ENCODE data around the gene KRT78. TPM values are rescaled to one million over a fixed set of nuclear protein-coding genes. Genes with fewer than 3 reads are reported as not detected.

KRT78 gene
- total and polyA plus RNA-seq, 2 donors, result not detected

GRCh38 chr12:52876372-52876771, 27.6 kb upstream of the KRT78 start:
- H3K4me3 ChIP-seq (ENCODE audit: low read depth, low read length), result no peak overlapping the region
- DNase-seq (ENCODE audit: extremely low spot score), result no peak
- no peaks in the 10 kb centered on the region for H3K4me1 ChIP-seq (ENCODE audit: insufficient read depth)
- no peak overlapping the region for H3K27ac ChIP-seq (ENCODE audit: low read depth)
- no peaks in the 10 kb centered on the region for H3K36me3 ChIP-seq (ENCODE audit: insufficient read depth)
- WGBS, result 79% methylated on average over 7 of the region's 7 CpGs

DNA sequence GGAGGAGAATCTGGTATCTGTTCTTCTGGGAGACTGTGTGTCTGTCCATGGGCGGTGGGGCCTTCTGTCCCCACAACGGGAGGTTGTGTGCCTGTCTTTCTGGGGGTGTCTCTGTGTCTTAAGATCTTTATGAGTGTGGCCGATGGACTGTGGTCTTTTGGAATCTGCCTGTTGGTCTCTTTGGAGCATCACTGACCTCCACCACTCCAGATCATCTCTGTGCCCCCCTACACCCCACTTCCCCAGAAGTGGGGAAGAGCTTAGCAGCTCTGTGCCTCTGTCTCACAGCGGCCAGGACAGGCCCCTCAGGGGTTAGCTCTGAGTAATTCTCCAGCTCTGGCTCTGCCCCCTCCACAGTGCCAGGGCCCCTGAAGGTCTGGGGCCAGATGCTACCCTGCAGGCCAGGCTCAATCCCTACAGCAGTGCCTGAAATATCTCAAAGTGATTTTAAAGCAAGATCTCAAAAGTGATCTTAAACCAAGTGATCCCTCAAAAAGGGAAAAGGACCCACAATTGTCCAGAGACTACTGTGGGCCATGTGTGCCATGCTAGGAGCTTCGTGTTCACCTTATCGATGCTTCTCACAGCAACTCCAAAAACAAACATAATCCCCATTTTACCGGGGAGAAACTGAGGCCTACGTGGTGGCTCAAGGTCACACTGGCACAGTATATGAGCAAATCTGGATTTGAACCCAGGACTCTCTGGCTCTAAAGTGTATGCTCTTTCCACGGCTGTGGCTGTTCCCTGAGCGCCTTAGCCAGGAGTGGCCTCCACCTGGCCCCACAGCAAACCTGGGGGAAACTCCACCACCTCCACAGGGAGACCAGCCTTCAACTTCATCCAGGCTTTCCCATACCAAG, 26.0 kb upstream of the KRT78 start:
- peak overlapping the region; percentile 71 for H3K27ac ChIP-seq (ENCODE audit: low read depth)
- no peaks in the 10 kb centered on the region for H3K4me1 ChIP-seq (ENCODE audit: insufficient read depth)
- WGBS, result 74% methylated on average over 10 of the region's 10 CpGs
- no peak overlapping the region for H3K4me3 ChIP-seq (ENCODE audit: low read depth, low read length)
- H3K36me3 ChIP-seq (ENCODE audit: insufficient read depth), result no peaks in the 10 kb centered on the region
- no peak for DNase-seq (ENCODE audit: extremely low spot score)

GRCh38 chr12:52873832-52874572, 25.2 kb upstream of the KRT78 start:
- Histone ChIP-seq H3K36me3 (ENCODE audit: insufficient read depth) (no peaks in the 10 kb centered on the region), H3K27ac (ENCODE audit: low read depth) (peak overlapping the region; percentile 92), H3K4me1 (ENCODE audit: insufficient read depth) (no peaks in the 10 kb centered on the region), H3K4me3 (ENCODE audit: low read depth, low read length) (peak overlapping the region; percentile 19)
- no peak for DNase-seq (ENCODE audit: extremely low spot score)
- 2% methylated on average over 55 of the region's 55 CpGs for WGBS

- Histone ChIP-seq H3K27ac (ENCODE audit: low read depth) (peak overlapping the region; percentile 92), H3K4me1 (ENCODE audit: insufficient read depth) (no peaks in the 10 kb centered on the region), H3K36me3 (ENCODE audit: insufficient read depth) (no peaks in the 10 kb centered on the region), H3K4me3 (ENCODE audit: low read depth, low read length) (no peak overlapping the region)
- DNase-seq (ENCODE audit: extremely low spot score), result no peak
- 70% methylated on average over 4 of the region's 4 CpGs for WGBS
Observed at GRCh38 chr12:52873513-52873831, 24.7 kb upstream of the KRT78 start.

DNA sequence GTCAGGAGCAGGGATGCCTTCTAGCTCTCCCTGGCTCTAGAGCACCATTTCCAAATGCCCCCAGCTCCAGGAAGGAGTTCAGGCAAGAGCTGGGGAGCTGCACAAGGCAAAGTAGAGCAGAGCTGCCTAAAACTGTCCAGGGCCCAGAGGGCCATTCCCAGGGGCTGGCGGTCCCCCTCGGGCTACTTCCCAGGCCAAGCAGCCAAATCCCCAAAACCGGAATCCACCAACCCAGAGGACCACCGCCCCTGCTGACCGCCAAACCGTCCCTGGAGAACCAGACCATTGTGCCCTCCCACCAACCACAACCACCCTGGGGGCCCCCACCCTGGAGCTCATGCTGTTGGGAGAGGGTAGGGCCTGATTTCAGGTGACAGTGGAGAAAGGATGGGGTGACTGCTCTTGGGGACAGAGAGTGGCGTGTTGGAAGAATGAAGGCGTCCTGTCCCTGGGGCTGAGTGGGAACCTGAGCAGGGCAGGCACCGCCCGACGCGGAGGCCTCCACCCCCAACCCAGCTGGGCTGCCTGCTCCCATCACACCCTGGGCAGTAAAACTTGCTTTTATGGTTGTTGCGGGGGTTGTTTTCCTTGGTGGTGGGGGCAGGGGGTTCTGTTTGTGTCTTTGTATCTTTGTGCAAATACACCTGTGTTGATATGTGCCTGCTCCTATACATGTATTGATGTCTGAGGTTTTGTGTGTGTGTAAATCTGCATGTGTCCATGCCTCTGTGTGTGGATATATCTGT, 24.0 kb upstream of the KRT78 start:
- no peak for DNase-seq (ENCODE audit: extremely low spot score)
- Histone ChIP-seq H3K4me3 (ENCODE audit: low read depth, low read length) (no peak overlapping the region), H3K4me1 (ENCODE audit: insufficient read depth) (no peaks in the 10 kb centered on the region), H3K27ac (ENCODE audit: low read depth) (peak overlapping the region; percentile 72), H3K36me3 (ENCODE audit: insufficient read depth) (no peaks in the 10 kb centered on the region)
- WGBS, result 91% methylated on average over 13 of the region's 13 CpGs

DNA sequence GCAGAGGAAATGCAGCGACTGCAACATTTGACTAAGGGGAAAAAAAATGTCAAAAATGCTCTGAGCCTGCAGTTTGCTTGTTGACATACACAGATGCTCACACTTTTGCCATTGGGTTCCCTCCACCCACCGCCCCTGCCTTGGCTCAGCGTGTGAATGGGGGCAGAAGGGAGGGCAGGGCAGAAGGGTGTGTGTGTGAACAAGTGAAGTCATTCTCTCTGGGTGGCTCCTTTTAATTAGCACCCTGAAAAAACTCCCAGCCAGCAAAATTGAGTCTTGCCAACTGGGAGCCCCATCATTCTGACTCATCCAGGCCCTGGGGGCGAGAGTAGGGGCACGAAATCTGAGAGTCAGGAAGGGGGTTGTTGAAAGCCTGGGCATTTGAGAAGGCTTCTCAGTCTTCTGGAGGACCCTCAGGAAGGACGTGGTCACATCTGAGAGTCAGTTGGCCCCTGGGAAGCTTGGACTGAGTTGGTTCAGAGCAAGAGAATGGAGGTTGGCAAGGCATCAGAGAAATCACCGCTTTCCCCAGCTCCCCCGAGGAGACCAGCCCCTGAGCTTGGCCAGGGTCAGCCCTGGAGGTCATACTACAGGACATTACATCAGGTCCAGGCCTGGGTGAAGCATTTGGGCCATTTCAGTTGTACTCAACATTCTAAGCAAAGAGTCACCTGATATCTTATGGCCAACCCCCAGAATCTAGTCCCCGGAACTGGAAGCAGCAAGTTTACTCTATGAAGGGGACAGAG, 22.7 kb upstream of the KRT78 start:
- H3K36me3 ChIP-seq (ENCODE audit: insufficient read depth), result no peaks in the 10 kb centered on the region
- no peak for DNase-seq (ENCODE audit: extremely low spot score)
- WGBS, result 63% methylated on average over 9 of the region's 9 CpGs
- H3K27ac ChIP-seq (ENCODE audit: low read depth), result peak overlapping the region; percentile 90
- no peak overlapping the region for H3K4me3 ChIP-seq (ENCODE audit: low read depth, low read length)
- no peaks in the 10 kb centered on the region for H3K4me1 ChIP-seq (ENCODE audit: insufficient read depth)

DNA sequence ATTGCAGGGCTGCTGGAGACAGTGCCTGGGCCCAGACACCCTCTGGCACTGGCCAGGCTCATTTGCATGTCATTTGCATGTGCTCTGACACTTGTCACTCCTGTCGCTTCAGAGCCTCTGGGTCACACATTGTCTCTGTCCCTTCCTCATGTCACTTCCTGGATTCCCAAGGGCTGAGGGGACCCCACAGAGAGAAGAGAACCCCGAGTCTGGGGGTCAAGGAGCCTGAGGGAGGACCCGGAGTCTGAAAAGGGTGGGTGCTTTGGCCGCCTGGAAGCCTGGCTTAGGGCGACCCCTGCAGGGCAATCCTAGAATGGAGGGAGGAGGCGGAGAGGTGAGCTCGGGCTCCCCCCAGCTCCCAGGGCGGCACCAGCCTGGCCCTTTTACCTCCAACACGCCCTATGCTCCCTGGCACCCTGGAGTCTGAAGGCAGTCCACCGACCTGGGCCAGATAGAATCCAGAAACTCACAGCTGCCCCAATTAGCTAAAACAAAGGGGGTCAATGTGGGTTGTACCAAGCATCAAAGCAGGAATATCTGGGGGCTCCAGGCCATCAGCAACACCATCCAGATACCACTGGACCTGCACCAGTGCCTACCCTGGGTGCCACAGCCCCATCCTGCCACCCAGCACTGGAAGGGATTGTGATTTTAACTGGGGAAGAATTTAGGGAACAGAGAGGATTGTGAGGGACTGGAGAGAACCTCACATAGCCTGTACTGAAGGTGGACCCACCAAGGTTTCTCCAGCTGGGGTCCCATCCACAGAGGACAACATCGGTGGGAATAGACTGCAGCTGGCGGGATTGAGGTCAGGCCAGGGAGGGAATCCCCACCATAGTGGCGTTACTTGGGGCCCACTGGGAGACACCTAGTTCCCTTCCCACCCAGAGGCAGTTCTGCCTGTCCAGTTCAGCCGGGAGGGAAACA, 21.8 kb upstream of the KRT78 start:
- H3K4me1 ChIP-seq (ENCODE audit: insufficient read depth), result no peaks in the 10 kb centered on the region
- no peak overlapping the region for H3K4me3 ChIP-seq (ENCODE audit: low read depth, low read length)
- H3K27ac ChIP-seq (ENCODE audit: low read depth), result peak overlapping the region; percentile 90
- no peaks in the 10 kb centered on the region for H3K36me3 ChIP-seq (ENCODE audit: insufficient read depth)
- 44% methylated on average over 14 of the region's 14 CpGs for WGBS
- DNase-seq (ENCODE audit: extremely low spot score), result no peak

DNA sequence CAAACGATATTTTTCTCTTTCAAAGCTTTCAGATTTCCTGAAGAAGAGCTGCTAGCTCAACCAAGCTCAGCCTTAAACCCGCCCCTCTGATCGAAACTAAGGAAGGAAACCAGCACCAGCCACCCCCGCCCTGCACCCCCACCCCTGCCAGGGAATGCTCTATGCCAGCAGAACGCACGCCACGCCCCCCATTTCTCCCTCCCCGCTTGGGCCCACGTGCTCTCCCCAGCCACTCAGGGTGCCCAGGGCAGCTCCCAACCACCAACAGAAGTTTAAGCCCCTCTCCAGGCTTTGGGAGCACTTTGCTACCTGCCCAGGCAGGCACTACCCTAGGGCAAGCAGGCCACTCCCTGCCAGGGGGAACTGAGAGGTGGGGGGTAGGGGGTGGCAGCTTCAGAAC, 18.8 kb upstream of the KRT78 start:
- H3K4me1 ChIP-seq (ENCODE audit: insufficient read depth), result no peaks in the 10 kb centered on the region
- DNase-seq (ENCODE audit: extremely low spot score), result no peak
- H3K27ac ChIP-seq (ENCODE audit: low read depth), result no peak overlapping the region
- WGBS, result 65% methylated on average over 9 of the region's 9 CpGs
- no peaks in the 10 kb centered on the region for H3K36me3 ChIP-seq (ENCODE audit: insufficient read depth)
- no peak overlapping the region for H3K4me3 ChIP-seq (ENCODE audit: low read depth, low read length)

DNA sequence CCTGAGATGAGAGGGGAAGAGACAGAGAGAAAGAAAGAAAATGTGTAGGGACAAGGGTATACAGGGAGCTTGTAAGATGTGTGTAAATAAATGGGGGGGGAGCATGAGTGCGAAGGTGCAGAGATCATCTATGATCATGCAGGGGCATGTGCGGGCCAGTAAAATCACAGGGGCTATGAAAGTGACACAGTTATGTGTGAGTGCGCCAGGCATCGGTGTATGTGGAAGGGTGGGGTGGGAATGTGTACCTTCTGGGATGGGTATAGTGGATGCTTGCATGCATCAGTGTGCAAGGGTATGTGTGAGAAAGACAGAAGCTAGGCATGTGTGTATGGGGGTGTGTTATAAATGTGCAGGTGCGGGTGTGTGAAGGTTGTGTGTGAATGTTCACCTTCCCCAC, 18.4 kb upstream of the KRT78 start:
- Histone ChIP-seq H3K4me3 (ENCODE audit: low read depth, low read length) (no peak overlapping the region), H3K27ac (ENCODE audit: low read depth) (peak overlapping the region; percentile 38), H3K4me1 (ENCODE audit: insufficient read depth) (no peaks in the 10 kb centered on the region), H3K36me3 (ENCODE audit: insufficient read depth) (no peaks in the 10 kb centered on the region)
- WGBS, result 84% methylated on average over 5 of the region's 5 CpGs
- DNase-seq (ENCODE audit: extremely low spot score), result no peak

DNA sequence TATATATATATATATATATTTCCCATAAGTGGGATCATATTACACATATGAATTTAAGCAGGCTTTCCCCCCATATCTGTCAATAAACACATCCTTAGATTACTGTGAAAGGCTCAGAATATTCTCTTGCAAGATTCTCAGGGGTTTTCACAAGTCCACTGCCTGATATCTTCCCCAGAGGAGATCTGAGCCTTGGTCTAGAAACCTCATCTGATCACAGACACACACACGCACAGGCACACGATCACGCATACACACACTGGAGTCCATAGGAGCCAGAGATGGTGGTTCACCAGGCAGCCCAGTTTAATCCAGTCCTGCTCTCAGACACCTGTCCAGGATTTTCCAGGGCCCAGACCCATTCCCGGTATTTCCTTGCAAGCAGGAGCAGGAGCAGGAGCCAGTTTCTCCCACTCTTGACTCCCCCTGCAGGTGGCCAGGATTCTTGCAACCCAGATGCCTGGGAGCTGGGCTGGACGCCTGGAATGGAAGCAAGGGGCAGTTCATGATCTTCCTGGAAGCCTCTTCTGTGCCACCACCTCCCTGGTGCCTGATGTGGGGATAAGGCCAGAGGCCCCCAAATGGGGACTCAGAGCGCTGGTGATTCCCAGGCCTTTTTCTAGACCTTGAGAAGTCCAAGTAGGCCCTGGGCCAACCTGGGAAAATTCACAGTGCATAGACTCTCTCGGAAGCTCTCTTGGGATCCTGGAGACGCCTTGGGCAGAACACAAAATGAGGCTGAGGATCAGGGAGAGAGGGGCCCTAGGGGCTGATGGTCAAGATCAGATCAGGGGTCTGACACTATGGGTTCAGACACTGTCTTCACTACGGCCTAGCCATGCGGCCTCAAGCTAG, 16.5 kb upstream of the KRT78 start:
- H3K4me3 ChIP-seq (ENCODE audit: low read depth, low read length), result no peak overlapping the region
- 60% methylated on average over 10 of the region's 10 CpGs for WGBS
- H3K4me1 ChIP-seq (ENCODE audit: insufficient read depth), result no peaks in the 10 kb centered on the region
- DNase-seq (ENCODE audit: extremely low spot score), result no peak
- H3K27ac ChIP-seq (ENCODE audit: low read depth), result no peak overlapping the region
- H3K36me3 ChIP-seq (ENCODE audit: insufficient read depth), result no peaks in the 10 kb centered on the region

DNA sequence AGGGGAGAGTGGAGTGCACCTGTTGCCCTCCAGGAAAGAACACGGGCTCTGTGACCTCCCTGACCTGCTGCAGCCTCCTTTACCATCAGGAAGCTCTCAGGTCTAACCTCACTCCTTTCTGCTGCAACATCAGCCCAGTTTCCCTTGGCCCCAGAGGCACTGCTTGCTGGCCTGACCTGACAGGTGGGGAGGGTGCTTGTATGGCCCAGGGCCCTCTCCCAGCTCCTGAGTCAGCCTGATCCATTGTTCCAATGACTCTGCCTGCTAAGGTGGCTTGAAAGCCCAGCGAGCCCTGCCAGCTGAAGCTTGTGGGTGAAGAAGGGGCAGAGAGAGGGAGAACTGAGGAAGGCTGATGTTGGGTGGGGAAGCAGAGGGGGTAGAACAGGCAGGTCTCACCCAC, 13.2 kb upstream of the KRT78 start:
- H3K27ac ChIP-seq (ENCODE audit: low read depth), result no peak overlapping the region
- no peak overlapping the region for H3K4me3 ChIP-seq (ENCODE audit: low read depth, low read length)
- no peaks in the 10 kb centered on the region for H3K36me3 ChIP-seq (ENCODE audit: insufficient read depth)
- no peaks in the 10 kb centered on the region for H3K4me1 ChIP-seq (ENCODE audit: insufficient read depth)
- 77% methylated on average over 2 of the region's 2 CpGs for WGBS
- no peak for DNase-seq (ENCODE audit: extremely low spot score)

DNA sequence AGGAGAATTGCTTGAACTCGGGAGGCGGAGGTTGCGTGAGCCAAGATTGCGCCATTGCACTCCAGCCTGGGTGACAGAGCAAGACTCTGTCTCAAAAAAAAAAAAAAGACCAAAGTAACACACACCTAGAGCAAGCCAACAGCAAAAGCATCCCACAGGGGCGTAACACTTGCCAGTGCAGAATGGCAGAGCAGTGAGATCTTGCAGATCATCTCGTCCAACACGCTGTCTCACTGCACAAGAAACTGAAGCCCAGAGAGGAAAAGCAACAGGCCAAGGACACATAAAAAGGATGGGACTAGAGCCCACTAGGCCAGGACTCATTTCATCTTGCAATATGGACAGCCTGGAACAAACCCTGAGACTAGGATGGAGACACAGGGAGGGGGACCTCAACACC, 12.7 kb upstream of the KRT78 start:
- 96% methylated on average over 7 of the region's 7 CpGs for WGBS
- Histone ChIP-seq H3K27ac (ENCODE audit: low read depth) (no peak overlapping the region), H3K4me1 (ENCODE audit: insufficient read depth) (no peaks in the 10 kb centered on the region), H3K36me3 (ENCODE audit: insufficient read depth) (no peaks in the 10 kb centered on the region), H3K4me3 (ENCODE audit: low read depth, low read length) (no peak overlapping the region)
- DNase-seq (ENCODE audit: extremely low spot score), result no peak
